ENCODE measurements around the gene ACTL6B. TPM values are rescaled to one million over a fixed set of nuclear protein-coding genes. Genes with fewer than 3 reads are reported as not detected.

ACTL6B gene
- total and polyA plus RNA-seq, 2 of the 13 experiments (the other 11 are each of a cell fraction or from before 2014, with no cell fraction given) = not detected

DNA sequence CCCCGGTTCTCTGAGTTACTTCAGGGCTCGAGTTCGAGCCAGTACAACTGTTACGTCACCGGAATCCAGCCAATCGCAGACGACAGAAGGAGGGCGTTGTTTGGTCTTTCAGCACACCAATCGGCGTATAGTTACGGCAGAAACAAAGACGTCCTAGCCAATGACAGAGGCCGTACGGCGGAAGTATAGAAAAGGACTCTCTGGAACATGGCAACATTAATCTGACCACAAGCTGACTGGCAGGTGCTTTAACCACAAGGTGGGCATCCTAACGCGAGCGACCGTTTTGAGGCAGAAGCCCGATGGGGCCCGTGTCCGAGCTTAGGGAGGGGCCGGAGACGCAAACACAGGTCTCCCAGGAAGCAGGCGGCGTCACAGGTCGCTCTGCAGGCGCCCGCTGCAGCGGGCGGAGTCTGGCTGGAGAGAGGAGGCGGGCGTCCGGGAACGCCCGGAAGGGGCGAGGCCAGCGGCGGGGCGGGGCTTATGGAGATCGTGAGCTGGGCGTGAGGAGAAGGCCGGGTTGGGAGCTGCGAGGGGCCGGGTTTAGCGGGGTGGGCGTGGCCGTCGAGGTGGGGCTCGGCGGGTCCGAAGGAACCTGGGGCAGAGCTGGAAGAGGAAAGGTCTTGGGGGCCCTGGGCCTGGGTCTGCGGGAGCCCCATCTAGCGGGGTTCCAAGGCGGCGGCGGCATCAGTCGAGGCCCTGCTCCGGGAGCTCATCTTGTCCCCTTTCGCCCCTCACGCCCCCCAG is 44.1 kb downstream of the ACTL6B start, which contains the start of gene MOSPD3 (continued):
- TF ChIP-seq, protein P1, sequence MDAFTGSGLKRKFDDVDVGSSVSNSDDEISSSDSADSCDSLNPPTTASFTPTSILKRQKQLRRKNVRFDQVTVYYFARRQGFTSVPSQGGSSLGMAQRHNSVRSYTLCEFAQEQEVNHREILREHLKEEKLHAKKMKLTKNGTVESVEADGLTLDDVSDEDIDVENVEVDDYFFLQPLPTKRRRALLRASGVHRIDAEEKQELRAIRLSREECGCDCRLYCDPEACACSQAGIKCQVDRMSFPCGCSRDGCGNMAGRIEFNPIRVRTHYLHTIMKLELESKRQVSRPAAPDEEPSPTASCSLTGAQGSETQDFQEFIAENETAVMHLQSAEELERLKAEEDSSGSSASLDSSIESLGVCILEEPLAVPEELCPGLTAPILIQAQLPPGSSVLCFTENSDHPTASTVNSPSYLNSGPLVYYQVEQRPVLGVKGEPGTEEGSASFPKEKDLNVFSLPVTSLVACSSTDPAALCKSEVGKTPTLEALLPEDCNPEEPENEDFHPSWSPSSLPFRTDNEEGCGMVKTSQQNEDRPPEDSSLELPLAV (CRISPR knock-in tag; conservative IDR thresholded peaks at IDR 0.05; ENCODE audit: low read depth) = no peak
- TF ChIP-seq ZSCAN22 (CRISPR knock-in tag; IDR thresholded peaks at IDR 0.05) (no peak), NFE2 (CRISPR knock-in tag; IDR thresholded peaks at IDR 0.05) (no peak), RAD51 (IDR thresholded peaks at IDR 0.05; ENCODE audit: borderline replicate concordance) (no peak), TCF12 (IDR thresholded peaks at IDR 0.05) (no peak), TCF12 (CRISPR knock-in tag; IDR thresholded peaks at IDR 0.05) (no peak), ZNF337 (CRISPR knock-in tag; IDR thresholded peaks at IDR 0.05; ENCODE audit: borderline replicate concordance, low read depth) (no peak), ZSCAN25 (CRISPR knock-in tag; IDR thresholded peaks at IDR 0.05) (peak; percentile 33; the same call in 1 of the 2 replicates), ARNTL (CRISPR knock-in tag; IDR thresholded peaks at IDR 0.05) (no peak), ZFP90 (CRISPR knock-in tag; IDR thresholded peaks at IDR 0.05; ENCODE audit: borderline replicate concordance) (no peak), ZNF205 (CRISPR knock-in tag; IDR thresholded peaks at IDR 0.05) (no peak), JDP2 (CRISPR knock-in tag; IDR thresholded peaks at IDR 0.05; ENCODE audit: borderline replicate concordance) (no peak), ZFP62 (CRISPR knock-in tag; IDR thresholded peaks at IDR 0.05) (no peak), AGO2 (optimal IDR thresholded peaks at IDR 0.05; ENCODE audit: low read depth, low read length) (no peak), ZNF230 (CRISPR knock-in tag; IDR thresholded peaks at IDR 0.05) (no peak), ZNF724P (CRISPR knock-in tag; IDR thresholded peaks at IDR 0.05; ENCODE audit: borderline replicate concordance) (0 out of 2 replicates have a peak, but pooled peaks have one; percentile 45), ZNF333 (CRISPR knock-in tag; IDR thresholded peaks at IDR 0.05; ENCODE audit: borderline replicate concordance) (no peak)
- TF ChIP-seq, protein P2, sequence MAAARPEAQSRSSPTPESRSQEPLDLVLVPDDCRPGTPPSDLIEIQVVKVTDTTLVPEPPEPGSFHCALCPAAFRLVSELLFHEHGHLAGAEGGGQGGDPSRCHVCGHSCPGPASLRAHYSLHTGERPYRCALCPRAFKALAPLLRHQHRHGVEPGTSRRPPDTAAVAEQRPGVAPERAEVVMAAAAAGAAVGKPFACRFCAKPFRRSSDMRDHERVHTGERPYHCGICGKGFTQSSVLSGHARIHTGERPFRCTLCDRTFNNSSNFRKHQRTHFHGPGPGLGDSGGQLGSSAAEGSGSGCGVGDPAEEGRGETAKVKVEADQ (CRISPR knock-in tag; IDR thresholded peaks at IDR 0.05; ENCODE audit: borderline replicate concordance) = no peak
- TF ChIP-seq, protein P3, sequence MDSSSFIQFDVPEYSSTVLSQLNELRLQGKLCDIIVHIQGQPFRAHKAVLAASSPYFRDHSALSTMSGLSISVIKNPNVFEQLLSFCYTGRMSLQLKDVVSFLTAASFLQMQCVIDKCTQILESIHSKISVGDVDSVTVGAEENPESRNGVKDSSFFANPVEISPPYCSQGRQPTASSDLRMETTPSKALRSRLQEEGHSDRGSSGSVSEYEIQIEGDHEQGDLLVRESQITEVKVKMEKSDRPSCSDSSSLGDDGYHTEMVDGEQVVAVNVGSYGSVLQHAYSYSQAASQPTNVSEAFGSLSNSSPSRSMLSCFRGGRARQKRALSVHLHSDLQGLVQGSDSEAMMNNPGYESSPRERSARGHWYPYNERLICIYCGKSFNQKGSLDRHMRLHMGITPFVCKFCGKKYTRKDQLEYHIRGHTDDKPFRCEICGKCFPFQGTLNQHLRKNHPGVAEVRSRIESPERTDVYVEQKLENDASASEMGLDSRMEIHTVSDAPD (CRISPR knock-in tag; IDR thresholded peaks at IDR 0.05) = no peak
- TF ChIP-seq, protein P4, sequence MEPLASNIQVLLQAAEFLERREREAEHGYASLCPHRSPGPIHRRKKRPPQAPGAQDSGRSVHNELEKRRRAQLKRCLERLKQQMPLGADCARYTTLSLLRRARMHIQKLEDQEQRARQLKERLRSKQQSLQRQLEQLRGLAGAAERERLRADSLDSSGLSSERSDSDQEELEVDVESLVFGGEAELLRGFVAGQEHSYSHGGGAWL (CRISPR knock-in tag; IDR thresholded peaks at IDR 0.05) = no peak
- TF ChIP-seq, protein P5, sequence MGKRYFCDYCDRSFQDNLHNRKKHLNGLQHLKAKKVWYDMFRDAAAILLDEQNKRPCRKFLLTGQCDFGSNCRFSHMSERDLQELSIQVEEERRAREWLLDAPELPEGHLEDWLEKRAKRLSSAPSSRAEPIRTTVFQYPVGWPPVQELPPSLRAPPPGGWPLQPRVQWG (CRISPR knock-in tag; IDR thresholded peaks at IDR 0.05; ENCODE audit: borderline replicate concordance, low read depth) = no peak
- TF ChIP-seq, protein P6, sequence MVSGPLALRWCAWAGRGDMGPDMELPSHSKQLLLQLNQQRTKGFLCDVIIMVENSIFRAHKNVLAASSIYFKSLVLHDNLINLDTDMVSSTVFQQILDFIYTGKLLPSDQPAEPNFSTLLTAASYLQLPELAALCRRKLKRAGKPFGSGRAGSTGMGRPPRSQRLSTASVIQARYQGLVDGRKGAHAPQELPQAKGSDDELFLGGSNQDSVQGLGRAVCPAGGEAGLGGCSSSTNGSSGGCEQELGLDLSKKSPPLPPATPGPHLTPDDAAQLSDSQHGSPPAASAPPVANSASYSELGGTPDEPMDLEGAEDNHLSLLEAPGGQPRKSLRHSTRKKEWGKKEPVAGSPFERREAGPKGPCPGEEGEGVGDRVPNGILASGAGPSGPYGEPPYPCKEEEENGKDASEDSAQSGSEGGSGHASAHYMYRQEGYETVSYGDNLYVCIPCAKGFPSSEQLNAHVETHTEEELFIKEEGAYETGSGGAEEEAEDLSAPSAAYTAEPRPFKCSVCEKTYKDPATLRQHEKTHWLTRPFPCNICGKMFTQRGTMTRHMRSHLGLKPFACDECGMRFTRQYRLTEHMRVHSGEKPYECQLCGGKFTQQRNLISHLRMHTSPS (CRISPR knock-in tag; IDR thresholded peaks at IDR 0.05; ENCODE audit: low read depth) = no peak
